ENCODE results near the gene FAM43B.

The FAM43B gene

DNA sequence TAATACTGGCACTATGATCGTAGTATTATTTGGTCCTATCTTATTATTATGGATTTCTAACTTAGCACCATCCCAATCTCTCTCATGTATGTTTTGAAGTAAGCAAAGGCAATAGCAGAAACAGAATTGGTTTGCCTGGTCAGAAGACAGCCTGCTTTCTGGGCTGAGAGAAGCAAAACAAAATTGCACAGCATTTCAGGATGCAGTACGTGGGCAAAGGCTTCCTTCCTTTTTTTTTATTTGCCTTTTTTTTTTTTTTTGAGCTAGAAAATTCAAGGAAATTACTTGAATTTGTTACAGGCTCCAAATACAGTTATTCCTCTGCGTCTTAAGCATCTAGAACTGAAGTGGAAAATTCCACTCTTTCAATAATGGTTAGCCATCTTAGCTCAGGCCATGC is 45.3 kb downstream of the FAM43B start:
- no peaks in the 10 kb centered on the region for H3K4me1 ChIP-seq (ENCODE audit: insufficient read depth, low read length)
- no peaks in the 10 kb centered on the region for H3K36me3 ChIP-seq (ENCODE audit: insufficient read depth, low read length)
- H3K4me2 ChIP-seq (ENCODE audit: insufficient read depth, low read length), result no peak overlapping the region
- no peak overlapping the region for H3K27ac ChIP-seq (ENCODE audit: low read length)
- DNase-seq (no peak), ATAC-seq (ENCODE audit: insufficient read depth, low read depth) (no peak)
- no peaks in the 10 kb centered on the region for H3K27me3 ChIP-seq (ENCODE audit: insufficient read depth, low read length, poor library complexity)
- H4K20me1 ChIP-seq (ENCODE audit: insufficient read depth, low read length), result no peaks in the 10 kb centered on the region
- no peak for TF ChIP-seq EZH2 (IDR thresholded peaks at IDR 0.05; ENCODE audit: borderline replicate concordance, low read depth, low read length, severe bottlenecking)
- H3K9me3 ChIP-seq (ENCODE audit: insufficient read depth, low read length, severe bottlenecking), result no peaks in the 10 kb centered on the region
- no peak overlapping the region for H2AFZ ChIP-seq (ENCODE audit: low read depth, low read length)
- H3K79me2 ChIP-seq (ENCODE audit: insufficient read depth, low read length), result no peaks in the 10 kb centered on the region
- H3K9ac ChIP-seq (ENCODE audit: low read depth, low read length), result no peak overlapping the region
- no peak overlapping the region for H3K4me3 ChIP-seq (ENCODE audit: low read depth in 1 of 2, low read length in 2 of 2)

DNA sequence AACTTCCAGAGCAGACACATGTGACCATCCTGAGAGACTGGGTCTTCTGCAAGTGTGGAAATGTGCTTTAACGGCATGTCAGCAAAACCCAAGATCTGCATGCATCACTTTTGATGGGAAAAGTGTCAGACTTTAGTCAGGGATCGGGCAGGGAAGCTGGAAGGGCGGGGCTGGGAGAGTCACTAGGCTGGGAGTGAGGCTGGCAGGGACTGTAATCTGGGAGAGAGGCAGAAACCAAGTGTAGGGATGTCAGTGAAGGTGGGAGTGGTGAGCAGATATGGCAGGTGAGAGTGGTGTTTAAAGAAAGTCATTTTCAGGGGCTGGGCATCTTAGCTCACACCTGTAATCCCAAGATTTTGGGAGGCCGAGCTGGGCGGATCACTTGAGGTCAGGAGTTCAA is 47.8 kb downstream of the FAM43B start:
- no peaks in the 10 kb centered on the region for H3K79me2 ChIP-seq (ENCODE audit: insufficient read depth, low read length)
- ATAC-seq (ENCODE audit: insufficient read depth, low read depth) (no peak), DNase-seq (no peak)
- no peaks in the 10 kb centered on the region for H3K9me3 ChIP-seq (ENCODE audit: insufficient read depth, low read length, severe bottlenecking)
- no peak overlapping the region for H2AFZ ChIP-seq (ENCODE audit: low read depth, low read length)
- no peaks in the 10 kb centered on the region for H3K36me3 ChIP-seq (ENCODE audit: insufficient read depth, low read length)
- no peak overlapping the region for H3K27ac ChIP-seq (ENCODE audit: low read length)
- TF ChIP-seq EZH2 (IDR thresholded peaks at IDR 0.05; ENCODE audit: borderline replicate concordance, low read depth, low read length, severe bottlenecking), result no peak
- TF ChIP-seq, protein P1, sequence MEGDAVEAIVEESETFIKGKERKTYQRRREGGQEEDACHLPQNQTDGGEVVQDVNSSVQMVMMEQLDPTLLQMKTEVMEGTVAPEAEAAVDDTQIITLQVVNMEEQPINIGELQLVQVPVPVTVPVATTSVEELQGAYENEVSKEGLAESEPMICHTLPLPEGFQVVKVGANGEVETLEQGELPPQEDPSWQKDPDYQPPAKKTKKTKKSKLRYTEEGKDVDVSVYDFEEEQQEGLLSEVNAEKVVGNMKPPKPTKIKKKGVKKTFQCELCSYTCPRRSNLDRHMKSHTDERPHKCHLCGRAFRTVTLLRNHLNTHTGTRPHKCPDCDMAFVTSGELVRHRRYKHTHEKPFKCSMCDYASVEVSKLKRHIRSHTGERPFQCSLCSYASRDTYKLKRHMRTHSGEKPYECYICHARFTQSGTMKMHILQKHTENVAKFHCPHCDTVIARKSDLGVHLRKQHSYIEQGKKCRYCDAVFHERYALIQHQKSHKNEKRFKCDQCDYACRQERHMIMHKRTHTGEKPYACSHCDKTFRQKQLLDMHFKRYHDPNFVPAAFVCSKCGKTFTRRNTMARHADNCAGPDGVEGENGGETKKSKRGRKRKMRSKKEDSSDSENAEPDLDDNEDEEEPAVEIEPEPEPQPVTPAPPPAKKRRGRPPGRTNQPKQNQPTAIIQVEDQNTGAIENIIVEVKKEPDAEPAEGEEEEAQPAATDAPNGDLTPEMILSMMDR (IDR thresholded peaks at IDR 0.05; ENCODE audit: borderline replicate concordance, extremely low read depth, low read length, poor library complexity, severe bottlenecking), result no peak
- H3K9ac ChIP-seq (ENCODE audit: low read depth, low read length), result no peak overlapping the region
- no peaks in the 10 kb centered on the region for H3K27me3 ChIP-seq (ENCODE audit: insufficient read depth, low read length, poor library complexity)
- H3K4me2 ChIP-seq (ENCODE audit: insufficient read depth, low read length), result no peak overlapping the region
- H3K4me1 ChIP-seq (ENCODE audit: insufficient read depth, low read length), result no peaks in the 10 kb centered on the region
- H3K4me3 ChIP-seq (ENCODE audit: low read depth in 1 of 2, low read length in 2 of 2), result no peak overlapping the region
- H4K20me1 ChIP-seq (ENCODE audit: insufficient read depth, low read length), result no peaks in the 10 kb centered on the region

DNA sequence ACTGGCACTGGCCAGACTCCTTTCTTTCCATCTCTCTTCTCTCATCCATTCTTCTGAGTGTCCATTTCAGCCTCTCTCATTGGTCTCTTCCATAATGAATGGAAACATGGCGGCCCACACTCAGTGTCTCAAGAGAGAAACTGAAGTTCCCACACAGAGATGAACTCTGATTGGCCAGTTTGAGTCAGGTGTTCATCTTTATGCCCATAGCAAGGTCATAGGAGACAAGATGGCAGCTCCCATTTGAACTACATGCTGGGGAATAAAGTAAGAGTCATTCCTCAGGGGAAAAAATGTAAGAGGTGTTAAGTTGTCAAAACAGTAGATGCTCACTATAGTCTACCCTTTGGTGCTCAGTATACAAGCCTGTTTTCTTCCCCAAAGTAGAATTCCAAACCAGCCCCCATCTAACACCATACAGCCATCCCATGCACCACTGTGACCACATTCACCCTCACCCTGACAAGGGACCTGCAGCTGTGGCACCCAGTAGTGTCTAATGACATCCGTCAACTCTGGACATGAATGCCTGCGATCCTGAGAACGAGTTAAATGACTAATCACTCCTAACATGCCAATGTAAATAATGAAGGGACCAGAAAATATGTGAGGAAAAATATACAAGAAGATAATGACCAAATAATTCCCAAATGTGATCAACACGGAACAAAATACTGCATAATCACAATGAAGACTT is 48.9 kb downstream of the FAM43B start:
- no peak for TF ChIP-seq EZH2 (IDR thresholded peaks at IDR 0.05; ENCODE audit: borderline replicate concordance, low read depth, low read length, severe bottlenecking)
- TF ChIP-seq, protein P1 (IDR thresholded peaks at IDR 0.05; ENCODE audit: borderline replicate concordance, extremely low read depth, low read length, poor library complexity, severe bottlenecking), result no peak
- Histone ChIP-seq H3K27me3 (ENCODE audit: insufficient read depth, low read length, poor library complexity) (no peaks in the 10 kb centered on the region), H3K4me2 (ENCODE audit: insufficient read depth, low read length) (no peak overlapping the region), H3K4me1 (ENCODE audit: insufficient read depth, low read length) (no peaks in the 10 kb centered on the region), H3K9me3 (ENCODE audit: insufficient read depth, low read length, severe bottlenecking) (no peaks in the 10 kb centered on the region), H3K9ac (ENCODE audit: low read depth, low read length) (no peak overlapping the region), H2AFZ (ENCODE audit: low read depth, low read length) (no peak overlapping the region), H3K36me3 (ENCODE audit: insufficient read depth, low read length) (no peaks in the 10 kb centered on the region), H4K20me1 (ENCODE audit: insufficient read depth, low read length) (no peaks in the 10 kb centered on the region), H3K4me3 (ENCODE audit: low read depth in 1 of 2, low read length in 2 of 2) (no peak overlapping the region), H3K79me2 (ENCODE audit: insufficient read depth, low read length) (no peaks in the 10 kb centered on the region), H3K27ac (ENCODE audit: low read length) (no peak overlapping the region)
- ATAC-seq (ENCODE audit: insufficient read depth, low read depth) (no peak), DNase-seq (no peak)

DNA sequence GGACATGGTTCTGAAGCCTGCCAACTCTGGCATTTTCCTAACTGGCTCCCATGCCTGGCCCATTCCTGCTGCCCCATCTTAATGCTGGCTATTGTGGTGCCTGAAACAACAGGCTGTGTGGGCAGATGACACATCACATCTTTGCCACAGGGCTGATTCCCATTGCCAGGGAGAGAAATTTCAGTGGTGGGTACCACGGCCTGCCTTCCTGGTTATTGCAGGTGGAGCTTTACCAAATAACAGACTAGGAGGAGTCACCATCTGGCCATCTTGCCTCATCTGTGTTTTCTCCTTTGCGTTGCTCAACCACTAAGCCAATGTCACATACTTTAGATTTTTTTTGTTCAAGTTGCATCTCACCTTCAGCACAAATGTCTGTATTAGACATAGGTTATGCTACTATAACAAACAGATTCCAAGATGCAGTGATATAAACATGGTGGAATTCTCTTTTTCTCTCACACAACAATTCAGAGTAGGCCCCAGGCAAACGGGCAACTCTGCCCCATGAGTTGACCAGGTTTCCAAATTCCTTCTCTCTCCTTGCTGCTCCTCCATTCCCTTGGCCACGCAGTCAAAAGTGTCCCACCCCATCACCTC is 50.6 kb downstream of the FAM43B start:
- Histone ChIP-seq H3K79me2 (ENCODE audit: insufficient read depth, low read length) (no peaks in the 10 kb centered on the region), H2AFZ (ENCODE audit: low read depth, low read length) (no peak overlapping the region), H3K4me2 (ENCODE audit: insufficient read depth, low read length) (no peak overlapping the region), H3K9me3 (ENCODE audit: insufficient read depth, low read length, severe bottlenecking) (no peaks in the 10 kb centered on the region), H3K4me1 (ENCODE audit: insufficient read depth, low read length) (no peaks in the 10 kb centered on the region), H3K27ac (ENCODE audit: low read length) (no peak overlapping the region), H3K27me3 (ENCODE audit: insufficient read depth, low read length, poor library complexity) (peaks cover 2% of the 10 kb centered on the region), H3K36me3 (ENCODE audit: insufficient read depth, low read length) (no peaks in the 10 kb centered on the region), H3K4me3 (ENCODE audit: low read depth in 1 of 2, low read length in 2 of 2) (no peak overlapping the region), H3K9ac (ENCODE audit: low read depth, low read length) (no peak overlapping the region), H4K20me1 (ENCODE audit: insufficient read depth, low read length) (no peaks in the 10 kb centered on the region)
- ATAC-seq (ENCODE audit: insufficient read depth, low read depth) (no peak), DNase-seq (no peak)
- TF ChIP-seq EZH2 (IDR thresholded peaks at IDR 0.05; ENCODE audit: borderline replicate concordance, low read depth, low read length, severe bottlenecking), result no peak
- TF ChIP-seq, protein P1 (IDR thresholded peaks at IDR 0.05; ENCODE audit: borderline replicate concordance, extremely low read depth, low read length, poor library complexity, severe bottlenecking), result no peak
